Aorta (tissue), 5 donors: ENCODE results near the gene TUBA8. TPM values are rescaled to one million over a fixed set of nuclear protein-coding genes. Genes with fewer than 3 reads are reported as not detected.
A peak's percentile ranks its signal among the peaks of the same experiment; 100 is the strongest.
"Not testable (repeated sequence)": the region's sequence is repeated elsewhere in the genome, so short reads cannot be mapped to it uniquely, and the experiment has no call there.

Source experiments
- ATAC-seq: fragments of 200-7000 bp; cut with Tn5 transposase; one replicate; pipeline ENCODE4 v1.9.1; 2022; ENCODE audit warnings: moderate library complexity; ENCODE audit not compliant: low FRiP score
- DNase-seq, 2 donors: peaks; one replicate each; pipeline ENCODE4 v3.0.0-alpha.2; 2020
- H3K27ac ChIP-seq, 2 donors: one replicate each; pipeline ENCODE4 v1.5.1; 2013; ENCODE audit warnings: low read length in 2 of 2, mild to moderate bottlenecking in 2 of 2, moderate library complexity in 2 of 2, control low read depth in 1 of 2, inconsistent platforms in 1 of 2, low read depth in 1 of 2
- H3K27me3 ChIP-seq, 2 donors: one replicate each; pipeline ENCODE4 v1.6.1; 2013; ENCODE audit warnings: control low read depth in 1 of 2, low read length in 1 of 2, mild to moderate bottlenecking in 1 of 2, moderate library complexity in 1 of 2; ENCODE audit not compliant: insufficient read depth in 2 of 2, control insufficient read depth in 1 of 2
- H3K36me3 ChIP-seq, 2 donors: one replicate each; pipeline ENCODE4 v1.6.1; 2013; ENCODE audit warnings: control low read depth in 1 of 2, low read length in 1 of 2, mild to moderate bottlenecking in 1 of 2; ENCODE audit not compliant: insufficient read depth in 2 of 2, control insufficient read depth in 1 of 2
- H3K4me1 ChIP-seq, 2 donors: one replicate each; pipeline ENCODE4 v1.6.1; 2013; ENCODE audit warnings: low read length in 2 of 2, control low read depth in 1 of 2, mild to moderate bottlenecking in 1 of 2, moderate library complexity in 1 of 2; ENCODE audit not compliant: insufficient read depth in 2 of 2, control insufficient read depth in 1 of 2
- H3K4me3 ChIP-seq, 2 donors: one replicate each; pipeline ENCODE4 v1.5.1; 2013; ENCODE audit warnings: low read length in 2 of 2, control low read depth in 1 of 2, mild to moderate bottlenecking in 1 of 2
- H3K9me3 ChIP-seq: one replicate; pipeline ENCODE4 v1.6.1; 2013; ENCODE audit warnings: mild to moderate bottlenecking, low read length; ENCODE audit not compliant: control insufficient read depth
- WGBS, 2 donors: extraction: QIAGEN DNeasy Blood & Tissue Kit; methylation state at CpG; one replicate each; pipeline ENCODE4 v1.1.7; 2013; 5-methylcytosine and 5-hydroxymethylcytosine counted together
- intact Hi-C, 2 donors: fragments of 100-400 bp; cut with DNase I; formaldehyde crosslinking; loops; one replicate each; pipeline versions ENCODE4 v1.14.2 to v1.15.0; 2022
- polyA plus RNA-seq, 2 donors: library from polyadenylated mRNA; stranded (reverse); fragments of 200-250 nt; gene quantifications; one replicate each; pipeline ENCODE4 v1.2.3, GENCODE V29; 2013
- total RNA-seq, 2 donors: library from RNA; stranded (reverse); fragmentation: NEBNext Ultra II Directional; extraction: Animal tissue kit (Norgen Biotek cat#: 25700); gene quantifications; one replicate each; pipeline ENCODE4 v1.2.1, GENCODE V29; 2021
- donor health status: healthy with polysubstance abuse.
- donor health status: Bipolar disorder and iron deficiency.
- donor health status: DM: no; HTN: no; CAD: no.
- donor health status: DM: no; HTN: no; CAD: no.
- donor health status: DM: yes; HTN: yes; CAD: no.

Gene TUBA8
- total and polyA plus RNA-seq, 4 donors = 1.6 to 3.1 (median 2.6) TPM

GRCh38 chr22:18157714-18158028 lies 47.1 kb downstream of the TUBA8 start:
- no peaks in the 10 kb centered on the region for H3K36me3 ChIP-seq
- no peaks in the 10 kb centered on the region for H3K27me3 ChIP-seq
- no peaks in the 10 kb centered on the region for H3K9me3 ChIP-seq
- no peaks in the 10 kb centered on the region for H3K4me1 ChIP-seq
- ATAC-seq = peak; percentile 21
- H3K4me3 ChIP-seq = no peak overlapping the region
- intact Hi-C loops = no loop called here
- no peak for DNase-seq
- 52 to 74% methylated on average over 12 of the region's 12 CpGs for WGBS, 2 donors
- H3K27ac ChIP-seq = no peak overlapping the region

- H3K27me3 ChIP-seq, H3K36me3 ChIP-seq, ATAC-seq, H3K27ac ChIP-seq, H3K4me1 ChIP-seq, H3K4me3 ChIP-seq, H3K9me3 ChIP-seq, DNase-seq, intact Hi-C loops: not testable (repeated sequence)
- WGBS, 2 donors = 97 to 98% methylated on average over 8 of the region's 8 CpGs
Observed at GRCh38 chr22:18160641-18161040, 50.0 kb downstream of the TUBA8 start.

DNA sequence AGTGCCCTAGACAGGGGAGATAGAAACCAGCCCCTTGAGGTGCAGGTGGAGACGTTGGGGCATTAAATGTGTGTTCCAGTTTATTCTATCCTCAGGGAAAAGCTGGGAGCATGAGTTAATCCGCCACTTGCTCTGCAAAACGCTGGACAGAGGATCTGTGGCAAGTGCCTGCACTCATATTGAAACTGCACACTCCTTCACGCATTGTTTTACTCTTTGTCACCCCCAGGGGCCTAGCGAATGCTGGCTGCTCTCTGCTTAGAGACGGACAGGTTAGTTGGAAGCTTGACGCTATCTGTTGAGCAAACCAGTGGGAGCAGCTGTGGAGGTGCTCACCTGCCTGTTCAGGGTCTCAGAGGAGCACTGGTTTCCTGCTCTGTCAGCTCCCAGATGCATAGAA lies 53.2 kb downstream of the TUBA8 start:
- H3K27ac ChIP-seq, H3K36me3 ChIP-seq, H3K4me1 ChIP-seq, ATAC-seq, H3K4me3 ChIP-seq, H3K27me3 ChIP-seq, intact Hi-C loops, H3K9me3 ChIP-seq, DNase-seq: not testable (repeated sequence)
- WGBS, 2 donors = 78 to 82% methylated on average over 7 of the region's 7 CpGs

DNA sequence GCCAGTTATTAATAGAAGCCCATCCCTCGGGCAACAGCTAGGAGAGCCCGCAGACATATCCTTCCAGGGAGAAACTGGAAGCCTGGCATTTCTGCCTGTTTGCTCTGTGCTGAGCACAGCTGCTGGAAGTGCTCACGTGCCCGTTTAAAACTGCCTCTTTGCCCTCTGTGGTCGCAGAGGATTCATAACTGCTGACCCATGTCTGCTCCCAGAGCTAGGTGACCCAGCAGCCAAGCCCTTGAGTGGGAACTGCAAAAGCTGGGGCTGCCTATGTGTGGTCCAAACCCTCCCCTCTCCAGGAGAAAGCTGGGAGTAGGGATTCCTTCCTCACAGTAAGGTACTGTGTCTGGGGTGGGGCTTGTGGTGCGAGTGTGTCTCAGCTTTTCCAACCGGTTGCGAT lies 54.0 kb downstream of the TUBA8 start:
- H3K9me3 ChIP-seq, H3K36me3 ChIP-seq, H3K27me3 ChIP-seq, H3K4me3 ChIP-seq, ATAC-seq, intact Hi-C loops, H3K4me1 ChIP-seq, DNase-seq, H3K27ac ChIP-seq: not testable (repeated sequence)
- 46 to 57% methylated on average over 6 to 8 of the region's 8 CpGs for WGBS, 2 donors

DNA sequence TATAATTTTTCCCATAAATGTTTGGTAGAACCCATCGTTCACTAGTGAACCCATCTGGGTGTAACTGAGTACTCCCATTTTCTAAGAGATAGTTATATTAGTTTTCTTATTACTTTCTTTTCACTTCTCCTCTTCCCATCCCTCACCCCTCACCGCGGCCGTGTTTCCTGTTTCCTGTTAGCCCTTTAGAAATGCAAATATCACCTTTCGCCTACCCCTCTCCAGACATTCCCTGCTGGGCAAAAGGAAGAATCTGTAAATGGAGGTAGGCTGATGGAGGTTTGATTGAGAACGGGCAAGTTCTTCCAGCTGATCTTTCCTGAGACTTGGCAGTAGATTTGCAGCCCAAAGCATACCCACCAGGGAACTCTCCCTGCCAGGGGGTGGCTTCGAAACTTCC lies 54.7 kb downstream of the TUBA8 start:
- not testable (repeated sequence) for H3K4me1 ChIP-seq, ATAC-seq
- 54% methylated on average over 1 of the region's 7 CpGs for WGBS, 2 donors

GRCh38 chr22:18170284-18170683 lies 59.7 kb downstream of the TUBA8 start:
- intact Hi-C loops, ATAC-seq, DNase-seq, H3K27ac ChIP-seq, H3K36me3 ChIP-seq, H3K4me1 ChIP-seq, H3K27me3 ChIP-seq, H3K4me3 ChIP-seq, H3K9me3 ChIP-seq: not testable (repeated sequence)
- WGBS, 2 donors = 86 to 89% methylated on average over 10 to 17 of the region's 17 CpGs

More for the DNA sequence above, 54.7 kb downstream of the TUBA8 start:
- H3K9me3 ChIP-seq, H3K36me3 ChIP-seq, H3K4me3 ChIP-seq, intact Hi-C loops, H3K27me3 ChIP-seq, DNase-seq, H3K27ac ChIP-seq: not testable (repeated sequence)

DNA sequence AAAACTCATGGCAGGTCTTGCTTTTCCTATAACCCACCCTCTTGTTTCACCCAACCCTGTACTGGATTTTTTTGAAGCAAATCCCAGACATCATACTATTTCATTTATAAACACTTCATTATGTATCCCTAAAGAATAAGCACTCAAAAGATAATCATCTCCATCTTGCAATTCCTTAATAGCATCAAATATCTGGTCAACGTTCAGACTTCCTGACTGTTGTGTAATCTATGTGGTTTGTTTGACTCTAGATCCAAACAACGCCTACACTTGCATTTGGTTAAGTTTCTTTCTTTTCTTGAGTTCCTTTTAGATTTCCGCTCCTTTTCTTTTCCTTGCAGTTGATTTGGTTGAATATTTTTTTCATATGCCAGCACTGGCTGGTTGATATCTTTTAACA lies 61.6 kb downstream of the TUBA8 start:
- 72 to 75% methylated on average over 2 to 3 of the region's 3 CpGs for WGBS, 2 donors
- intact Hi-C loops = not testable (repeated sequence)

GRCh38 chr22:18172776-18173175 lies 62.2 kb downstream of the TUBA8 start:
- H3K4me3 ChIP-seq, intact Hi-C loops, H3K27me3 ChIP-seq, ATAC-seq, H3K36me3 ChIP-seq, H3K9me3 ChIP-seq, H3K4me1 ChIP-seq, H3K27ac ChIP-seq, DNase-seq: not testable (repeated sequence)
- 80 to 90% methylated on average over 7 to 8 of the region's 8 CpGs for WGBS, 2 donors

More for the DNA sequence above, 61.6 kb downstream of the TUBA8 start:
- not testable (repeated sequence) for H3K36me3 ChIP-seq, H3K4me1 ChIP-seq, H3K9me3 ChIP-seq, H3K27me3 ChIP-seq, ATAC-seq, H3K4me3 ChIP-seq, DNase-seq, H3K27ac ChIP-seq

GRCh38 chr22:18173441-18173840 lies 62.8 kb downstream of the TUBA8 start:
- H3K4me3 ChIP-seq, H3K27ac ChIP-seq, H3K27me3 ChIP-seq, ATAC-seq, H3K4me1 ChIP-seq, intact Hi-C loops, H3K36me3 ChIP-seq, H3K9me3 ChIP-seq, DNase-seq: not testable (repeated sequence)
- 63 to 64% methylated on average over 1 of the region's 2 CpGs for WGBS, 2 donors
